Endometrial microvascular endothelial cells (primary cell): ENCODE measurements around the gene COPS7A. TPM values are rescaled to one million over a fixed set of nuclear protein-coding genes. Genes with fewer than 3 reads are reported as not detected.

Experiments
- in situ Hi-C: cut with HindIII; loops from 2 replicates; pipeline ENCODE4 v1.10.0; 2017; ENCODE audit warnings: low sequenced_read_pairs, low pct_unique_long_range_greater_than_20kb; ENCODE audit errors: inconsistent ontology term
- total RNA-seq: library from RNA; depleted of rRNA; stranded (reverse); fragments of >200 nt; gene quantifications from one replicate; pipeline ENCODE4 v1.2.3, GENCODE V29; 2015; ENCODE audit errors: inconsistent ontology term

Gene COPS7A
- total RNA-seq, 1 donor from 2014 or later, result 69.5 TPM

GRCh38 chr12:6765634-6766581 lies 42.1 kb downstream of the COPS7A start, which contains the start of gene PTMS:
Gene PTMS (plus strand): TSS chr12:6766363. CDS start chr12:6766706, 343 bp downstream.
- in situ Hi-C loops, result no loop called here

- in situ Hi-C loops, result no loop called here
Observed at GRCh38 chr12:6766651-6767349, 43.0 kb downstream of the COPS7A start.

DNA sequence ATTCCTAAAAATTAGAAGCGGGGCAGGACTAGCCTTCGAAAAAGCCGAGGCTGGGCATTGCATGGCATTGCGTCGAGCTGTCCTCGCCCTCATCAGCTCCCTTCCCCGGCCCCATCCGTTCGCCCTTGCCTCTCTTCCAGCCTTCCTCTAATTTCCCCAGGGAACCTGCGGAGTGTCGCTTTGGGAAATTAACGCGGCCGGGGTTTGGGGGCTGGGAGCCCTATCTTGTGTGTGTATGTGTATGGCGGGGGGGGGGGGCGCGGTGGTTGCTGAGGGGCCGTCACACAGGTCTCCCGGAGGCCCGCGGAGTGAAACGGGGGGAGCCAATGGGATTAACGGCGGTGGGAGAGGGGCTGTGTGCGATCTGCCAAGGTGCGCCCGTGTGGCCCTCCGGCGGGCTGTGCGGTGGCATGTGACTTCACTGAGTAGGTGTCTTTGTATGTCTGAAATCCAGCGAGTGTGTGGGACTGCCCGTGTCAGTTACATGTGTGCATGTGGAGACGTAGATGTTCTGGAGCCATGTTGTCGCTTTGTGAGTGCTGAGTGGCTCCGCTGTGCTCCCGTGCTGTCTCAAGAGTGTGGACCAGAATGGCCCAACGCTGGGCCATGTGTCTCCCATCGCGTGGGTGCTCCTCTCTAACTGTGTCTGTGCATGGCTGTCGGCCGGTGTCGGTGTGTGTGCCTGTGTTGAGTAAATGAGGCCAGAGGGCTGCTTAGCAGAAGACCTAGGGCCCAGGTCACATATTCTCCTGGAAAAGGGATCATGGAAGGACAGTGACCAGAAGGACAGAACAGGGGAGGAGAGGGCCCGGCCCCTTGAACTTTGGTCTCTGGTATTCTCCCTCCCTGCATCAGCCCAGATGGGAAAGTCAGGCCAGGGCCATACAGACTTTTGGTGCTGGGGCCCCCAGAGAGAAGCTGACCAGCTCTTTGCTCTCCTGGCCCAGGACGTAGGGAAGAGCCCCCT lies 43.8 kb downstream of the COPS7A start:
- in situ Hi-C loops, result no loop called here

DNA sequence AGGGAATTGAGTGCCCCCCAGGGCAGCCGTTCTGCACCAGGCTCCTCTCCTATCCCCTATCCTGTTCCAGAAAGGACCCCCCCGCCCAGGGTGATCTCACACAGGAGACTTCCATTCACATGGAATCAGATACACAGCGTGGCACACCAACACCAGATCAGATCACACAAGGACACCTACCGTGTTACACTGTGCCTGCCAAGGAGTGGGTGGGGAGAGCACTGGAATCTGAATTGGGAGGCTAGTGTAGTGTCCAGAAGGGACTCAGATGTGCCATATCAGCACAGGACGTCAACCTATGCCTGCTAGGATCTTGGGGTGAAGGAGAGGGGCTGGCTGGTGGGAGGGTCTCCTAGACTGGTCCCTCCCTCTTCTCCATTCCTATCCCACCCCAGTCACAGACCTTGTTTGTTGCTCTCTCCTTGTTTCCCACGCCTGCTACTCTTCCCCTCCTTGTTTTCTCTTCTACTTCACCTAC lies 44.6 kb downstream of the COPS7A start:
- in situ Hi-C loops, result no loop called here

GRCh38 chr12:6768990-6769389 lies 45.1 kb downstream of the COPS7A start:
- in situ Hi-C loops, result no loop called here

- in situ Hi-C loops, result no loop called here
Observed at GRCh38 chr12:6769666-6770065, 45.8 kb downstream of the COPS7A start.

DNA sequence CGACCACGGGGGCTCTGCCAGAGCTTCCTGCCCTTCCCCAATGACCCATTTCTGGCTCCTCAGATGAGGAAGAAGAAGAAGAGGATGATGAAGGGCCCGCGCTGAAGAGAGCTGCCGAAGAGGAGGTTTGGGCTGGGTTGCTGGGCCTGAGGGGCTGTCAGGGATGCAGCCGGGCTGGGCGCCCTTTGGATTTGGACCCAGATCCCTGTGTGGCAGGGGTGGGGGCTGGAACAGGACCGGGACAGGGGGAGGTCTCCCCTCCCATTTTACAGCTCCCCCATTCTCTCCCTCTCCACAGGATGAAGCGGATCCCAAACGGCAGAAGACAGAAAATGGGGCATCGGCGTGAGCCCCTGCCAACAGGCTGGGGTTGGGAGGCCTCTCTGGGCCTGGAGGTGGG lies 46.2 kb downstream of the COPS7A start:
- in situ Hi-C loops, result no loop called here

DNA sequence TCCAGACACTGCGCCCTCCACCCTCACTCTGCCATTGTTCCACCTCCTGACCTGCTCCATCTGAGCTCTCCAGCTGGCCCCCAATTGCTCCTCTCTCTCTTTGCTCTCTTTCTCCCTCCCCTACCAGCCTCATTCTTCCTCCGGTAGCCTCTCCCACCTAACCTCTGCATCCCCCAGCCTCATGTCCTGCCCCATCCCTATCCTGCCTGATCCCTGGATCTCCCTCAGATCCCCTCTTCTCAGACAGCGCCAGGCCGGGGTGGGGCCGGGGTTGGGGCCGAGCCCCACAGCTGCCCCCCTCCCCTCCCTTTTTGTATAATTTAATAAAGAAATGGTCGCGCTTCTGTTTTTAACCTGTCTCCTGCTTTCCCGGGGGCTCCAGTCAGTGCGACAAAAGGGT lies 46.8 kb downstream of the COPS7A start:
- in situ Hi-C loops, result no loop called here

GRCh38 chr12:6771091-6771495 lies 47.2 kb downstream of the COPS7A start:
- in situ Hi-C loops, result no loop called here

DNA sequence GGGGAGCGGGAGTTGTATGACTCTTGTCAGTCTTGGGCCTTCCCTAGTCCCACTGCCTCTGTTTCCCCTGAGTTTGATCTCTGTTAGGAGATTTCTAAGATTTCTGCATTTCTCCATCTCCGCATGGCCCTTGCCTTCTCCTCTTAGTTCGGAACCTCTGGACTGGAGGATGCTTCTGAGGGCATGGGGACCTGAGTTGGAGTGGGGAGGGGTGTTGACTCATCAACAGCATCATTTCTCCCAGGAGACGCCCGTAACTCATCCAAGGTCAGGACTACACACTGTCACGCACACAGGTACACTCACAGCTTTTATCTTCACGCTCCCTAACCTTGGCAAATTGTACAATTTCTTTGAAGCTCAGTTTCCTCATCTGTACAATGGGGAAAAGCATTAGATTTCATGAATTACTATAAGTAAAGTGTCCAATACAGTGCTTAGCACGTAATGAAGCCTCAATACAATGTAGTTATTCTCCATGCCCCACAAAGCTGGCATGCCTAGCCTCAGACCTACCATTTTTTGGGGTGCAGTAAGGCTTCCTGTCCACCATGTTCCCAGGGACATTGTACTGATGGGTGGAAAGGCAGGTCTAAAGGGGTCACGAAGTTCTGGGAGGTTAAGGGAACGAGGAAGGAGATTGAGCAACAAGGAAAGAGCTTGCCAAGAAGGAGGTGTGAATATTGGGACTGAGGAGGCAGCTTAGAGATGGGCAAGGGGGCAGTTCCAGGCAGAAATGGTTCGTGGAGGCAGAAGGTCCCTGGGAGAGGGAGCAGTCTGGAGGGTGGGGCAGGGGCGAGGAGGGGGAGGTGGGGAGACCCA lies 47.9 kb downstream of the COPS7A start:
- in situ Hi-C loops, result no loop called here

- in situ Hi-C loops, result no loop called here
Observed at GRCh38 chr12:6772331-6772695, 48.5 kb downstream of the COPS7A start, which contains the start of gene LAG3. Gene LAG3 (plus strand): TSS chr12:6772520. CDS start chr12:6772853, 333 bp downstream.

DNA sequence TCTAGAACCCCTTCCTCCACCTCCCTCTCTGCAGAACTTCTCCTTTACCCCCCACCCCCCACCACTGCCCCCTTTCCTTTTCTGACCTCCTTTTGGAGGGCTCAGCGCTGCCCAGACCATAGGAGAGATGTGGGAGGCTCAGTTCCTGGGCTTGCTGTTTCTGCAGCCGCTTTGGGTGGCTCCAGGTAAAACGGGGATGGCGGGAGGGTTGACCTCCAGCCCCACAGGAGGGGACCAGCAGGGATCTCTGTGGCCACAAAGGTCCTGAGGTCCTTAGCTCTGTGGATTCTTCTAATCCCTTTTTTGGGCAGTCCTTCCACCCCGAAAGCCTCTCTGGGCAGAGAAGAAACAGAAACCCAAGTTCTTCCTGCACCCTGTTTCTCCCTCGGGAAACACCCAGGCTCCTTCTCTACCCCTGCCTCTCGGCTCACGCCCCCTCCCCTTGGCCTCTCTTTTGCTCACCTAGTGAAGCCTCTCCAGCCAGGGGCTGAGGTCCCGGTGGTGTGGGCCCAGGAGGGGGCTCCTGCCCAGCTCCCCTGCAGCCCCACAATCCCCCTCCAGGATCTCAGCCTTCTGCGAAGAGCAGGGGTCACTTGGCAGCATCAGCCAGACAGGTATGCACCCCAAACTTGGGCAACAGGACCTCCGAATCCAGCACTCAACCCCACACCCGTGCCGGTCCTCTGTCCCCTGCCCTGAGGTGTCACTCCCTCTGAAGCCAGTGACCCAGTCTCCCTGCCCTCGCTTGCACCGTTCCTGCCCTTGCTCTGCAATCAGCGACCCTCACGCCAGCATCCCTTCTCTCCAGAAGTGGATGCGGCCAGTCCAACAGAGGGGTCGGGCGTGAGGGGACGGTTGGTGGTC lies 49.1 kb downstream of the COPS7A start:
- in situ Hi-C loops, result no loop called here

DNA sequence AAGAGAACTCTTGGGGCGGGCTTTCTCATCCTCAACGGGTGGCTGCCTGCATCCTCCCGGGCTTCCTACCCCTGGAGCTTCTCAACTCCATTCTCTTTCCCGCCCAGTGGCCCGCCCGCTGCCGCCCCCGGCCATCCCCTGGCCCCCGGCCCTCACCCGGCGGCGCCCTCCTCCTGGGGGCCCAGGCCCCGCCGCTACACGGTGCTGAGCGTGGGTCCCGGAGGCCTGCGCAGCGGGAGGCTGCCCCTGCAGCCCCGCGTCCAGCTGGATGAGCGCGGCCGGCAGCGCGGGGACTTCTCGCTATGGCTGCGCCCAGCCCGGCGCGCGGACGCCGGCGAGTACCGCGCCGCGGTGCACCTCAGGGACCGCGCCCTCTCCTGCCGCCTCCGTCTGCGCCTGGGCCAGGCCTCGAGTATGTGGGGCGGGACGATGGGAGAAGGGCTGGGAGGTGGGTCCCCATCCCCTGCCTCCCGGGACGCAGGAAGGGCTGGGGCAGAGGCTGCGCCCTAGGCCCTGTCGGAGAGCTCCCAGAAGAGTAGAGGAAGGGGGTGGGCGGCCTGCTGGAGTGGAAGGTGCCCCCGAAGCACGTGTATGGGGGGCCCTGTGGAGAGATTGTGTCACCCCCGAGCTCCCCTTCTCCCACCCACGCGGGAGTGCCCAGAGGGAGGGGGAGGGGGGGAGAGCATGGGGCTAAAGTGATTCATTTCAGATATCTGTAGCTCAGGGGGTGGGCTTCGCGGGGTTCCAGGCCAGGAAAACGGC lies 49.9 kb downstream of the COPS7A start:
- in situ Hi-C loops, result no loop called here

- in situ Hi-C loops, result no loop called here
Observed at GRCh38 chr12:6774499-6775062, 50.7 kb downstream of the COPS7A start.

- in situ Hi-C loops, result no loop called here
Observed at GRCh38 chr12:6775185-6776174, 51.6 kb downstream of the COPS7A start.
